HG03175 (cell line): Measurements from ENCODE around the gene KAT6B.

Experiments
- ATAC-seq: cut with Tn5 transposase; IDR thresholded peaks from one replicate; pipeline ENCODE4 v1.9.1; 2021; ENCODE audit warnings: mild to moderate bottlenecking, moderate library complexity; ENCODE audit not compliant: unreplicated experiment

Gene KAT6B

GRCh38 chr10:74977913-74978847 is 151.8 kb downstream of the KAT6B start:
- peak; percentile 92 for ATAC-seq

GRCh38 chr10:74981831-74982633 is 155.6 kb downstream of the KAT6B start:
- no peak for ATAC-seq

GRCh38 chr10:74982634-74982982 is 156.2 kb downstream of the KAT6B start:
- no peak for ATAC-seq

- no peak for ATAC-seq
Measured at GRCh38 chr10:74983383-74983782, 157.0 kb downstream of the KAT6B start.

GRCh38 chr10:74987339-74988053 is 161.1 kb downstream of the KAT6B start:
- no peak for ATAC-seq

GRCh38 chr10:74988054-74988775 is 161.8 kb downstream of the KAT6B start:
- no peak for ATAC-seq

GRCh38 chr10:74988832-74989561 is 162.6 kb downstream of the KAT6B start:
- ATAC-seq: no peak

- ATAC-seq: peak; percentile 58
Measured at GRCh38 chr10:74991435-74991834, 165.0 kb downstream of the KAT6B start.

GRCh38 chr10:74992068-74992467 is 165.7 kb downstream of the KAT6B start:
- no peak for ATAC-seq

- no peak for ATAC-seq
Measured at GRCh38 chr10:74993649-74994048, 167.2 kb downstream of the KAT6B start.

- ATAC-seq: no peak
Measured at GRCh38 chr10:74994854-74995253, 168.5 kb downstream of the KAT6B start.

GRCh38 chr10:74995806-74996205 is 169.4 kb downstream of the KAT6B start:
- no peak for ATAC-seq

GRCh38 chr10:74997163-74997562 is 170.8 kb downstream of the KAT6B start:
- ATAC-seq: no peak

GRCh38 chr10:75000748-75001321 is 174.4 kb downstream of the KAT6B start:
- peak; percentile 82 for ATAC-seq

GRCh38 chr10:75001715-75002350 is 175.4 kb downstream of the KAT6B start:
- no peak for ATAC-seq

- ATAC-seq: no peak
Measured at GRCh38 chr10:75002351-75002725, 175.9 kb downstream of the KAT6B start.

GRCh38 chr10:75002967-75003594 is 176.7 kb downstream of the KAT6B start:
- no peak for ATAC-seq

- no peak for ATAC-seq
Measured at GRCh38 chr10:75003891-75004290, 177.5 kb downstream of the KAT6B start.

GRCh38 chr10:75007646-75008045 is 181.2 kb downstream of the KAT6B start:
- ATAC-seq: no peak
